OCI-LY7 (cell line): ENCODE results near the gene CD164.

ENCODE experiments used
- EZH2phosphoT487 ChIP-seq: fragments of 200-600 bp; sonication (generic); IDR thresholded peaks from 2 replicates; pipeline ENCODE4 v1.6.1; 2018; ENCODE audit warnings: low read depth, borderline replicate concordance, mild to moderate bottlenecking, mixed run types, antibody characterized with exemption, low read length, moderate library complexity, mixed read lengths
- TF ChIP-seq, protein P1 (sequence below): fragments of 200-600 bp; sonication (generic); conservative IDR thresholded peaks from 2 replicates; pipeline ENCODE4 v1.5.1; 2014; ENCODE audit warnings: mild to moderate bottlenecking, antibody characterized with exemption, low read length, moderate library complexity, mixed read lengths

DNA sequence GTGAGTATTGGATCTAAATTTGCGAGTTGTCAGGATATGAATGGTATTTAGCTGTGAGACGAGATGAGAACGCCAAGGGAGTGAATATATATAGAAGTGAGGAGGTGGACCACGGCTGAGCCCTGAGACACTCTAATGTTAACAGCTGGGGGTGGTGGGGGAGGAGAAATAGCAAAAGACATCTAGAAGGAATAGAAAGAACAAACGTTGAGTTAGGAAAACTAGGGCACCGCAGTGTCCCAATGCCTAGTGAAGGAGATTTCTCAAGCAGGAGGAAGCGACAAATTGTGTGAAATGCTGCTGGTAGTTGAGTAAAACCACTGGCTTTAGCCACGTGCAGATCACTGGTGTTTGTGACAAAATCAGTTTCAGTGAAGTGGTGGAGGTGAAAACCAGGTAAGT is 56.9 kb downstream of the CD164 start:
- TF ChIP-seq, protein P1, sequence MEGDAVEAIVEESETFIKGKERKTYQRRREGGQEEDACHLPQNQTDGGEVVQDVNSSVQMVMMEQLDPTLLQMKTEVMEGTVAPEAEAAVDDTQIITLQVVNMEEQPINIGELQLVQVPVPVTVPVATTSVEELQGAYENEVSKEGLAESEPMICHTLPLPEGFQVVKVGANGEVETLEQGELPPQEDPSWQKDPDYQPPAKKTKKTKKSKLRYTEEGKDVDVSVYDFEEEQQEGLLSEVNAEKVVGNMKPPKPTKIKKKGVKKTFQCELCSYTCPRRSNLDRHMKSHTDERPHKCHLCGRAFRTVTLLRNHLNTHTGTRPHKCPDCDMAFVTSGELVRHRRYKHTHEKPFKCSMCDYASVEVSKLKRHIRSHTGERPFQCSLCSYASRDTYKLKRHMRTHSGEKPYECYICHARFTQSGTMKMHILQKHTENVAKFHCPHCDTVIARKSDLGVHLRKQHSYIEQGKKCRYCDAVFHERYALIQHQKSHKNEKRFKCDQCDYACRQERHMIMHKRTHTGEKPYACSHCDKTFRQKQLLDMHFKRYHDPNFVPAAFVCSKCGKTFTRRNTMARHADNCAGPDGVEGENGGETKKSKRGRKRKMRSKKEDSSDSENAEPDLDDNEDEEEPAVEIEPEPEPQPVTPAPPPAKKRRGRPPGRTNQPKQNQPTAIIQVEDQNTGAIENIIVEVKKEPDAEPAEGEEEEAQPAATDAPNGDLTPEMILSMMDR = no peak
- no peak for TF ChIP-seq EZH2phosphoT487
